A673 (cell line): ENCODE measurements around the gene SUPT3H. TPM values are rescaled to one million over a fixed set of nuclear protein-coding genes. Genes with fewer than 3 reads are reported as not detected.

Source experiments
- BruUV-seq: library from RNA; stranded (reverse); fragments of 400-500 nt; replicated peaks from 2 replicates; lab custom pipeline; 2021; lab: Mats Ljungman, UMichigan
- CTCF ChIA-PET: fragments of 300-600 bp; sonication (Branson Sonifier 250); formaldehyde crosslinking; loops from one replicate; lab custom pipeline; 2022; ENCODE audit warnings: antibody characterized with exemption; lab: Charles Lee
- POLR2A ChIA-PET: fragments of 300-600 bp; sonication (Branson Sonifier 250); formaldehyde crosslinking; loops from one replicate; lab custom pipeline; 2022; ENCODE audit warnings: antibody characterized with exemption; ENCODE audit not compliant: low non-redundant PET; lab: Charles Lee
- DNase-seq: peaks from one replicate; pipeline ENCODE4 v3.0.0-alpha.2; 2015; ENCODE audit warnings: low spot score
- H3K27ac ChIP-seq: fragments of 200-600 bp; sonication (generic); 2 replicates; pipeline ENCODE4 v1.5.1; 2016; ENCODE audit warnings: mixed run types, low read depth, mild to moderate bottlenecking, mixed read lengths, antibody characterized with exemption, low read length; ENCODE audit not compliant: poor library complexity, severe bottlenecking
- H3K27me3 ChIP-seq: fragments of 200-600 bp; sonication (generic); replicated peaks from 2 replicates; pipeline ENCODE4 v1.6.1; 2017; ENCODE audit warnings: mixed run types, low read depth, mild to moderate bottlenecking, mixed read lengths, antibody characterized with exemption, low read length; ENCODE audit not compliant: insufficient read depth, poor library complexity
- H3K36me3 ChIP-seq: fragments of 200-600 bp; sonication (generic); 2 replicates; pipeline ENCODE4 v1.6.1; 2016; ENCODE audit warnings: mixed run types, mild to moderate bottlenecking, mixed read lengths, antibody characterized with exemption, low read length; ENCODE audit not compliant: insufficient read depth, poor library complexity, severe bottlenecking
- H3K4me1 ChIP-seq: fragments of 200-600 bp; sonication (generic); 2 replicates; pipeline ENCODE4 v1.6.1; 2017; ENCODE audit warnings: mixed run types, mild to moderate bottlenecking, mixed read lengths, antibody characterized with exemption, low read length; ENCODE audit not compliant: insufficient read depth, poor library complexity, severe bottlenecking
- H3K4me3 ChIP-seq: fragments of 200-600 bp; sonication (generic); 2 replicates; pipeline ENCODE4 v1.5.1; 2016; ENCODE audit warnings: low read depth, mixed run types, mild to moderate bottlenecking, mixed read lengths, low read length; ENCODE audit not compliant: poor library complexity, severe bottlenecking
- H3K9me3 ChIP-seq: fragments of 200-600 bp; sonication (generic); 2 replicates; pipeline ENCODE4 v1.6.1; 2016; ENCODE audit warnings: mixed run types, low read depth, mild to moderate bottlenecking, mixed read lengths, antibody characterized with exemption, low read length; ENCODE audit not compliant: poor library complexity, severe bottlenecking
- EZH2 ChIP-seq: fragments of 200-600 bp; sonication (generic); IDR thresholded peaks from 2 replicates; pipeline ENCODE4 v1.6.1; 2017; ENCODE audit warnings: borderline replicate concordance, low read depth, mild to moderate bottlenecking, mixed read lengths, antibody characterized with exemption, low read length; ENCODE audit not compliant: poor library complexity, severe bottlenecking
- intact Hi-C: fragments of 100-400 bp; cut with micrococcal nuclease; formaldehyde crosslinking; loops from one replicate; pipeline ENCODE4 v1.10.0; 2022; ENCODE audit not compliant: unreplicated experiment
- microRNA-seq: library from miRNA; unstranded; fragments of <30 nt; microRNA quantifications from one replicate; pipeline ENCODE4 v1.2.0, GENCODE V29; 2021
- total RNA-seq: library from RNA; stranded (reverse); gene quantifications from 2 replicates; pipeline ENCODE4 v1.2.3, GENCODE V29; 2021
- TF ChIP-seq, protein P1 (sequence below): fragments of 300-800, 200-600 bp; sonication (generic); conservative IDR thresholded peaks from 2 replicates; pipeline ENCODE4 v1.5.1; 2017; ENCODE audit warnings: low read depth, mild to moderate bottlenecking, antibody characterized with exemption, low read length, moderate library complexity, mixed read lengths

SUPT3H gene
- total RNA-seq, 1 experiment from 2014 or later, result 10.8 TPM

DNA sequence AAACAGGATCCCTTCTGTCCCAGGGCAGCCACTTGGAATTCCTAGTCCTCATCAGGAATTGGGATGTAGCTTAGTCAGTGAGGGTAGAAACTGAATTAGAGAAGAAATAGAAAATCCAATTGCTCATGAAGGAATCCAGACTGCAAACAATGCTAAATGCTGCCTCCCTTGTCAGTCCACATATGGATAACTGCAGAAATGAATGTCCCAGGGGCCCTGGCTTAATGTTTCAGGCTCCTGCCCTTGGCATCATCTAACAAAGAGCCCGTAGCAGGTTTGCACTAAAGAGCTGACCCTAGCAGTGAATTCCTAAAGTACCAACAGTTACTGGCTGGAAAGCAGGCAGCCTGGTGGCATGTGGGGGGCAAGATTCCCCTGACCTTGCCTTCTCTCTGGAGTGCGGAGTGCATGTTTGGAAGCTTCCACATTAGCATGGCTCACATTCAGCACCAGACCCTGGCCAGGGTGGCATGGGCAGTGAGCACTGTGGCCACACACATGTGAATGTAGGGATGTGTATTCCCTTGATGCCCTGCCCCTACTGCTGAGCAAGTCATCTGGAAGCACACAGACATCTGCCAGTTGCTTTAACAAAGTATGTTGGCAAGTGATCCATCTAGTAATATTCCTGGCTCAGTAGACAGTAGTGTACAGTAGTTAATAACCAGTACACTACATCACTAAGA is 595.7 kb downstream of the SUPT3H start:
- H3K4me3 ChIP-seq, result no peak overlapping the region
- H3K4me1 ChIP-seq, result no peaks in the 10 kb centered on the region
- POLR2A ChIA-PET, result no interaction called here
- TF ChIP-seq, protein P1, sequence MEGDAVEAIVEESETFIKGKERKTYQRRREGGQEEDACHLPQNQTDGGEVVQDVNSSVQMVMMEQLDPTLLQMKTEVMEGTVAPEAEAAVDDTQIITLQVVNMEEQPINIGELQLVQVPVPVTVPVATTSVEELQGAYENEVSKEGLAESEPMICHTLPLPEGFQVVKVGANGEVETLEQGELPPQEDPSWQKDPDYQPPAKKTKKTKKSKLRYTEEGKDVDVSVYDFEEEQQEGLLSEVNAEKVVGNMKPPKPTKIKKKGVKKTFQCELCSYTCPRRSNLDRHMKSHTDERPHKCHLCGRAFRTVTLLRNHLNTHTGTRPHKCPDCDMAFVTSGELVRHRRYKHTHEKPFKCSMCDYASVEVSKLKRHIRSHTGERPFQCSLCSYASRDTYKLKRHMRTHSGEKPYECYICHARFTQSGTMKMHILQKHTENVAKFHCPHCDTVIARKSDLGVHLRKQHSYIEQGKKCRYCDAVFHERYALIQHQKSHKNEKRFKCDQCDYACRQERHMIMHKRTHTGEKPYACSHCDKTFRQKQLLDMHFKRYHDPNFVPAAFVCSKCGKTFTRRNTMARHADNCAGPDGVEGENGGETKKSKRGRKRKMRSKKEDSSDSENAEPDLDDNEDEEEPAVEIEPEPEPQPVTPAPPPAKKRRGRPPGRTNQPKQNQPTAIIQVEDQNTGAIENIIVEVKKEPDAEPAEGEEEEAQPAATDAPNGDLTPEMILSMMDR, result no peak
- no peak for TF ChIP-seq EZH2
- H3K27ac ChIP-seq, result no peak overlapping the region
- no TSS peak for BruUV-seq
- intact Hi-C loops, result no loop called here
- no peaks in the 10 kb centered on the region for H3K36me3 ChIP-seq
- no peaks in the 10 kb centered on the region for H3K27me3 ChIP-seq
- no peak for DNase-seq
- CTCF ChIA-PET, result no interaction called here
- H3K9me3 ChIP-seq, result no peaks in the 10 kb centered on the region

DNA sequence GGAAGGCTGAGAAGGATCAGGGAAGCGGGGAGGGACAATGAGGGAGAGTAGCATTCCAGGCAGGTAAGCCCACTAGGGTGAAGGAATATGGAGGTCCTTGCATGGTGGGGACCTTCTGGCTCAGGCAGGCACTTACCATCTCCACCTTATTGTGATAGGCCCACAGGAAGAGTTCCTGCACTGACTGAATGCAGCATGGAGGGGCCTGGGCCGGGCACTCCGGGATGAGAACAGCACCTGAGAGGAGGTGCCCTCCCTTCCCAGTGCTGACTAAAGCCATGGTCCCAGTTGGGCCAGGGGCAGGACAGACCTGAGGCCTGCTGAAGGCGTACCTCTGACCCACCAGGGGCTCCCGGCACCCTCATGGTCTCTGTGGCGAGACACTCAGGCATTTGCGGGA is 597.6 kb downstream of the SUPT3H start:
- CTCF ChIA-PET, result no interaction called here
- intact Hi-C loops, result no loop called here
- BruUV-seq, result no TSS peak

DNA sequence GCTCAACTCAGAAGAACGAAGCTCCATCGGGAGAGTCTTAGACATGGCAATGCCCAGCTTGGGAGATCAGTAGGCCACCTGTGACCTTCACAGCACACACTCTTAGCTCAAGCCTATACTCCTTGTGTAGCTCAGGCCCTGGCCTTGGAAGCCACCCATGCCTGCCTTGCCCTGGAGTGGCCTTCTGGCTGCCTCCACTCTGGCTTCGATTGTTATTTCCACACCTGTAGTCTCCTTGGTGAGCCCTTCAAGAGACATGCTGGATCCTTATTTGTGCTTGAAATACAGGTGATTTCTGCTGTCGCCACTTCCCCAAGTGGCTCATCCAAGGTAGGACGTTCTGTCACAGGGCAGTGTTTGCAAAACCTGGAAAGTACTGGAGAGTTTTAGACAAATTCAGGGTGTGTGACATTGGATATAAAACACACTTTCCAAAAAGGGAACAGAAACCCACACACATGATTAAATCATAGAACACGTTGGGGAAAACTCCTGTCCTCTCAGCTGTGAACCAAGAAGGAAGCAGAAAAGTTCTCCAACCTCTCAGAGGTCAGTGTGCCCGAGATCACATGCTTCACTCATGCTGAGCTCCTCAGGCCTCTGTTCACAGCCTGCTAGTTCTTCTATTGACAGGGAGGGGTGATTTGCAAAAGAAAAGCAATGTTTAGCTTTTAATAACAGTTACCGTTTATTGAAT is 598.5 kb downstream of the SUPT3H start:
- no TSS peak for BruUV-seq
- H3K4me3 ChIP-seq, result no peak overlapping the region
- H3K36me3 ChIP-seq, result no peaks in the 10 kb centered on the region
- H3K27ac ChIP-seq, result no peak overlapping the region
- no peaks in the 10 kb centered on the region for H3K9me3 ChIP-seq
- no peak for DNase-seq
- intact Hi-C loops, result no loop called here
- H3K4me1 ChIP-seq, result no peaks in the 10 kb centered on the region
- TF ChIP-seq EZH2, result no peak
- TF ChIP-seq, protein P1, result no peak
- ChIA-PET POLR2A (no interaction called here), CTCF (no interaction called here)
- H3K27me3 ChIP-seq, result no peaks in the 10 kb centered on the region

More for the DNA sequence above, 597.6 kb downstream of the SUPT3H start:
- Histone ChIP-seq H3K36me3 (no peaks in the 10 kb centered on the region), H3K27ac (no peak overlapping the region), H3K4me3 (no peak overlapping the region), H3K9me3 (no peaks in the 10 kb centered on the region), H3K4me1 (no peaks in the 10 kb centered on the region), H3K27me3 (no peaks in the 10 kb centered on the region)
- DNase-seq, result no peak
- POLR2A ChIA-PET, result no interaction called here
- TF ChIP-seq EZH2, result no peak
- TF ChIP-seq, protein P1, result no peak

Small RNAs within 50 kb of the gene (microRNA-seq; reads per million reads assigned to microRNA genes)
- not detected for gene MIR586

Other genes starting within 250 kb of the SUPT3H start
- 4.0 and 4.9 TPM in 2 replicates for gene RUNX2, start 49.6 kb downstream of the SUPT3H start, total RNA-seq